ENCODE data around the gene NUP210L.
"Not testable (repeated sequence)": the region's sequence is repeated elsewhere in the genome, so short reads cannot be mapped to it uniquely, and the experiment has no call there.

Gene NUP210L

DNA sequence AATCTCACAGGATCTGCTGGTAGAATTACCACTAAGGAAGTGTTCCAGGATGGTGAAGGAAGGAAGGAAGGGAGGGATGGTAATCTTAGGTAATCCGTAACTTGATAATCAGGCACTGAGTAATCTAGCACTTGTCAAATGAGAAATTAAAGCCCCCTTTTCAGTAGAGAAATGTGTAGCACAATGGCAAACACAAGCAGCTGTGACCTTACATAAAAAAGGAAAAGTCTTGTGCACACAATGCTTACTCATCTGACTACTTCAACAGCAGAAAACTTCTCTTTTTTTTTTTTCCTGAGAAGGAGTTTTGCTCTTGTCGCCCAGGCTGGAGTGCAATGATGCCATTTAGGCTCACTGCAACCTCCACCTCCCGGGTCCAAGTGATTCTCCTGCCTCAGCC is 6.1 kb downstream of the NUP210L start:
- H3K9ac ChIP-seq (ENCODE audit: low read length), result no peak overlapping the region
- H3K27me3 ChIP-seq (ENCODE audit: insufficient read depth, low read length), result no peaks in the 10 kb centered on the region
- H3K23ac ChIP-seq (ENCODE audit: low read length), result no peak overlapping the region
- H3K14ac ChIP-seq (ENCODE audit: low read length), result no peak overlapping the region
- H3K4me3 ChIP-seq (ENCODE audit: low read depth, low read length), result no peak overlapping the region
- no peak overlapping the region for H4K8ac ChIP-seq (ENCODE audit: low read depth, low read length)
- no peaks in the 10 kb centered on the region for H3K79me2 ChIP-seq (ENCODE audit: control insufficient read depth, insufficient read depth, low read length, poor library complexity)
- no peak for DNase-seq
- H3K18ac ChIP-seq (ENCODE audit: low read length), result no peak overlapping the region
- H2AK5ac ChIP-seq (ENCODE audit: low read length), result no peak overlapping the region
- H3K4me1 ChIP-seq (ENCODE audit: control insufficient read depth in 1 of 2, insufficient read depth in 2 of 2, low read length in 2 of 2), result no peaks in the 10 kb centered on the region
- no peaks in the 10 kb centered on the region for H3K79me1 ChIP-seq (ENCODE audit: low read length)
- H3K4ac ChIP-seq (ENCODE audit: low read depth, low read length), result no peak overlapping the region
- H2BK5ac ChIP-seq (ENCODE audit: low read depth, low read length, poor library complexity), result no peak overlapping the region
- H4K91ac ChIP-seq (ENCODE audit: low read depth, low read length), result no peak overlapping the region
- no peak overlapping the region for H4K12ac ChIP-seq (ENCODE audit: low read depth, low read length)
- no peaks in the 10 kb centered on the region for H3K36me3 ChIP-seq (ENCODE audit: control insufficient read depth in 1 of 2, insufficient read depth in 2 of 2, low read length in 2 of 2)
- no peak overlapping the region for H2AFZ ChIP-seq (ENCODE audit: insufficient read depth, low read length, poor library complexity)
- WGBS (ENCODE audit: extremely low coverage, insufficient coverage, insufficient read length), result no CpG with 5 or more reads among the region's 3 CpGs
- H3K27ac ChIP-seq (ENCODE audit: low read depth, low read length), result no peak overlapping the region
- no peak overlapping the region for H3K4me2 ChIP-seq (ENCODE audit: low read length)
- H2BK120ac ChIP-seq (ENCODE audit: insufficient read depth, low read length, poor library complexity), result no peak overlapping the region
- H3K9me3 ChIP-seq (ENCODE audit: insufficient read depth, low read depth, low read length), result no peaks in the 10 kb centered on the region
- H2BK12ac ChIP-seq (ENCODE audit: low read length), result no peak overlapping the region

DNA sequence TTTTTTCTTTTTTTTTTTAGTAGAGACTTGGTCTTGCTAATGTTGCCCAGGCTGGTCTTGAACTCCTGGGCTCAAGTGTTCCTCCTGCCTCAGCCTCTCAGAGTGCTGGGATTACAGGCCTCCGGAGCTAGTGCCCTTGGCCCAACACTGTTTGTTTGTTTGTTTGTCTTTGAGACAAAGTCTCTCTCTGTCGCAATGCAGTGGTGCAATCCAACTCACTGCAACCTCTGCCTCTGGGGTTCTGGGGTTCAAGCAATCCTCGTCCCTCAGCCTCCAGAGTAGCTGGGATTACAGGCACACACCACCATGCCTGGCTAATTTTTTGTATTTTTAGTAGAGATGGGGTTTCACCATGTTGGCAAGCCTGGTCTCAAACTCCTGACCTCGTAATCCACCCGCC is 7.4 kb downstream of the NUP210L start:
- H3K27ac ChIP-seq (ENCODE audit: low read depth, low read length); H3K4me2 ChIP-seq (ENCODE audit: low read length); H2BK12ac ChIP-seq (ENCODE audit: low read length); H3K4me1 ChIP-seq (ENCODE audit: control insufficient read depth in 1 of 2, insufficient read depth in 2 of 2, low read length in 2 of 2); H2BK120ac ChIP-seq (ENCODE audit: insufficient read depth, low read length, poor library complexity); H3K23ac ChIP-seq (ENCODE audit: low read length); H2AK5ac ChIP-seq (ENCODE audit: low read length); H2BK5ac ChIP-seq (ENCODE audit: low read depth, low read length, poor library complexity); H3K79me1 ChIP-seq (ENCODE audit: low read length); H3K79me2 ChIP-seq (ENCODE audit: control insufficient read depth, insufficient read depth, low read length, poor library complexity); H3K9me3 ChIP-seq (ENCODE audit: insufficient read depth, low read depth, low read length); H2AFZ ChIP-seq (ENCODE audit: insufficient read depth, low read length, poor library complexity); H3K27me3 ChIP-seq (ENCODE audit: insufficient read depth, low read length); DNase-seq; H3K9ac ChIP-seq (ENCODE audit: low read length); H4K8ac ChIP-seq (ENCODE audit: low read depth, low read length); H3K14ac ChIP-seq (ENCODE audit: low read length); H3K36me3 ChIP-seq (ENCODE audit: control insufficient read depth in 1 of 2, insufficient read depth in 2 of 2, low read length in 2 of 2); H4K12ac ChIP-seq (ENCODE audit: low read depth, low read length); H3K18ac ChIP-seq (ENCODE audit: low read length); H3K4ac ChIP-seq (ENCODE audit: low read depth, low read length); H4K91ac ChIP-seq (ENCODE audit: low read depth, low read length); H3K4me3 ChIP-seq (ENCODE audit: low read depth, low read length): not testable (repeated sequence)
- WGBS (ENCODE audit: extremely low coverage, insufficient coverage, insufficient read length), result no CpG with 5 or more reads among the region's 5 CpGs

DNA sequence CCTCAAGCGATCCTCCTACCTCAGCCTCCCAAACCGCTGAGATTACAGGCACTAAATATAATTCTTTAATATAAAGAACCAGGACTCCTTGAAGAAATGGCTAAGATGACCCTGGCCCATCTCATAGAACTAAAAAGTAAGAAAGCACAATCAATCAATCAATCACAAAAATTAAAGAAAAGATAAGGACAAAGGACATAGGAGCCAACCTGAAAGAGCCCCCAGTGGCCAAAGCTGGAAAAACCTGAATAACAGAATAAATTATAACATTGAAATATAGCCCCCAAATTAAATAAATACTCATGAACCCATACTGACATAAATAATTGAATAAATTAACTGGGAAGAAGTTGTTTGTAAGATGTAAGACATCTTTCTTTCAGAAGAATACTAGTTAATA is 8.9 kb downstream of the NUP210L start:
- Histone ChIP-seq H3K79me1 (ENCODE audit: low read length) (no peaks in the 10 kb centered on the region), H3K18ac (ENCODE audit: low read length) (no peak overlapping the region), H3K79me2 (ENCODE audit: control insufficient read depth, insufficient read depth, low read length, poor library complexity) (no peaks in the 10 kb centered on the region), H3K23ac (ENCODE audit: low read length) (no peak overlapping the region), H3K4me2 (ENCODE audit: low read length) (no peak overlapping the region), H3K4me1 (ENCODE audit: control insufficient read depth in 1 of 2, insufficient read depth in 2 of 2, low read length in 2 of 2) (no peaks in the 10 kb centered on the region), H3K9ac (ENCODE audit: low read length) (no peak overlapping the region), H3K14ac (ENCODE audit: low read length) (no peak overlapping the region), H2BK120ac (ENCODE audit: insufficient read depth, low read length, poor library complexity) (no peak overlapping the region), H3K4me3 (ENCODE audit: low read depth, low read length) (no peak overlapping the region), H2BK12ac (ENCODE audit: low read length) (no peak overlapping the region), H2AK5ac (ENCODE audit: low read length) (no peak overlapping the region), H4K8ac (ENCODE audit: low read depth, low read length) (no peak overlapping the region), H2AFZ (ENCODE audit: insufficient read depth, low read length, poor library complexity) (no peak overlapping the region), H3K36me3 (ENCODE audit: control insufficient read depth in 1 of 2, insufficient read depth in 2 of 2, low read length in 2 of 2) (no peaks in the 10 kb centered on the region), H2BK5ac (ENCODE audit: low read depth, low read length, poor library complexity) (no peak overlapping the region), H3K27me3 (ENCODE audit: insufficient read depth, low read length) (no peaks in the 10 kb centered on the region), H3K27ac (ENCODE audit: low read depth, low read length) (no peak overlapping the region), H4K91ac (ENCODE audit: low read depth, low read length) (no peak overlapping the region), H4K12ac (ENCODE audit: low read depth, low read length) (no peak overlapping the region), H3K4ac (ENCODE audit: low read depth, low read length) (no peak overlapping the region), H3K9me3 (ENCODE audit: insufficient read depth, low read depth, low read length) (no peaks in the 10 kb centered on the region)
- no CpG with 5 or more reads among the region's 2 CpGs for WGBS (ENCODE audit: extremely low coverage, insufficient coverage, insufficient read length)
- no peak for DNase-seq

DNA sequence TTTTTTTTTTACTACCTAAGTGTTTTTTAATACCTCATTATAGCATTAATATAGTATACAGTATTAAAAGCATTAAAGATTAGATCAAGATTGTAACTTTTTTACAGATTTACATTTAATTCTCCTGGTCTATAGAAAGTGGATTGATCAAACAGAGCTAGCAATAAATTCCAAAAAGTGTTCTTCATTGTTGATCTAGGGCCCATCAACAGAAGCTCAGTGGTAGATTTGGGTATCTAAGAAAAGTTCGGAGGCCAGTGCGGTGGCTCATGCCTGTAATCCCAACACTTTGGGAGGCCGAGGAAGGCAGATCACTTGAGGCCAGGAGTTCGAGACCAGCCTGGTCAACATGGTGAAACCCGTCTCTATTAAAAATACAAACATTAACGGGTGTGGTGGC is 12.5 kb downstream of the NUP210L start:
- WGBS (ENCODE audit: extremely low coverage, insufficient coverage, insufficient read length), result no CpG with 5 or more reads among the region's 6 CpGs

More for the DNA sequence above, 12.5 kb downstream of the NUP210L start:
- no peaks in the 10 kb centered on the region for H3K79me1 ChIP-seq (ENCODE audit: low read length)
- no peak overlapping the region for H2AFZ ChIP-seq (ENCODE audit: insufficient read depth, low read length, poor library complexity)
- no peak overlapping the region for H3K9ac ChIP-seq (ENCODE audit: low read length)
- H4K91ac ChIP-seq (ENCODE audit: low read depth, low read length), result no peak overlapping the region
- no peaks in the 10 kb centered on the region for H3K79me2 ChIP-seq (ENCODE audit: control insufficient read depth, insufficient read depth, low read length, poor library complexity)
- H3K36me3 ChIP-seq (ENCODE audit: control insufficient read depth in 1 of 2, insufficient read depth in 2 of 2, low read length in 2 of 2), result no peaks in the 10 kb centered on the region
- no peak overlapping the region for H3K4me2 ChIP-seq (ENCODE audit: low read length)
- no peak overlapping the region for H2BK5ac ChIP-seq (ENCODE audit: low read depth, low read length, poor library complexity)
- no peak overlapping the region for H3K18ac ChIP-seq (ENCODE audit: low read length)
- H3K9me3 ChIP-seq (ENCODE audit: insufficient read depth, low read depth, low read length), result no peaks in the 10 kb centered on the region
- no peak overlapping the region for H3K4ac ChIP-seq (ENCODE audit: low read depth, low read length)
- no peak overlapping the region for H3K14ac ChIP-seq (ENCODE audit: low read length)
- no peak overlapping the region for H2BK120ac ChIP-seq (ENCODE audit: insufficient read depth, low read length, poor library complexity)
- H3K4me3 ChIP-seq (ENCODE audit: low read depth, low read length), result no peak overlapping the region
- no peak overlapping the region for H3K23ac ChIP-seq (ENCODE audit: low read length)
- no peak overlapping the region for H3K27ac ChIP-seq (ENCODE audit: low read depth, low read length)
- no peak overlapping the region for H2AK5ac ChIP-seq (ENCODE audit: low read length)
- DNase-seq, result no peak
- H4K8ac ChIP-seq (ENCODE audit: low read depth, low read length), result no peak overlapping the region
- H4K12ac ChIP-seq (ENCODE audit: low read depth, low read length), result no peak overlapping the region
- H3K4me1 ChIP-seq (ENCODE audit: control insufficient read depth in 1 of 2, insufficient read depth in 2 of 2, low read length in 2 of 2), result no peaks in the 10 kb centered on the region
- H2BK12ac ChIP-seq (ENCODE audit: low read length), result no peak overlapping the region
- no peaks in the 10 kb centered on the region for H3K27me3 ChIP-seq (ENCODE audit: insufficient read depth, low read length)

All from trophoblast cell (in vitro differentiated cells and primary cell).